GM12891 (cell line): ENCODE results near the gene ENTR1.

Experiments
- POLR2AphosphoS5 ChIP-seq: IDR thresholded peaks from 2 replicates; pipeline ENCODE4 v1.6.1; 2011; ENCODE audit warnings: low read depth, low read length, control low read depth
- TAF1 ChIP-seq: IDR thresholded peaks from 2 replicates; pipeline ENCODE4 v1.6.1; 2011; ENCODE audit warnings: low read depth, low read length, control low read depth

DNA sequence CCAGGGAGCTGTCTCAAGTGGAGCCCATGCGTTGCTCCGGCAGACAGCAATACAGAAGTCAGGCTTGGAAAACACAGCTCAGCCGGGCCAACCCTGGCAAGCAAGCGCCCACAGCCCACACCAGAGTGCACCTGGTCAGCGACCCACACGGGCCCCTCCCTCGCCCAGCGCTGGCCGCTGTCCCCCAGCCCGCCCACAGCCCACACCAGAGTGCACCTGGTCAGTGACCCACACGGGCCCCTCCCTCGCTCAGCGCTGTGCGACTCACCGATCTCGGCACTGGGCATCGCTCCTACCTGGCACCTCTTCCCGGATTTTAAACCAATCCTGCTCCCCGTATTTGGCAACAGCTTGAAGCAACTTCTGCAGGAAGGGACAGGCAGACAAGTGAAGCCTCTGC lies 23.2 kb downstream of the ENTR1 start:
- no peak for TF ChIP-seq POLR2AphosphoS5
- no peak for TF ChIP-seq TAF1
